GM12873 (cell line): Measurements from ENCODE around the gene NAV1.

Experiments used
- TF ChIP-seq, protein P1 (sequence below): IDR thresholded peaks from 2 replicates; pipeline ENCODE4 v1.5.1; 2012; ENCODE audit warnings: low read depth, mild to moderate bottlenecking, moderate library complexity, low read length, control low read depth; ENCODE audit not compliant: insufficient read depth; ENCODE audit errors: missing control alignments

The NAV1 gene

DNA sequence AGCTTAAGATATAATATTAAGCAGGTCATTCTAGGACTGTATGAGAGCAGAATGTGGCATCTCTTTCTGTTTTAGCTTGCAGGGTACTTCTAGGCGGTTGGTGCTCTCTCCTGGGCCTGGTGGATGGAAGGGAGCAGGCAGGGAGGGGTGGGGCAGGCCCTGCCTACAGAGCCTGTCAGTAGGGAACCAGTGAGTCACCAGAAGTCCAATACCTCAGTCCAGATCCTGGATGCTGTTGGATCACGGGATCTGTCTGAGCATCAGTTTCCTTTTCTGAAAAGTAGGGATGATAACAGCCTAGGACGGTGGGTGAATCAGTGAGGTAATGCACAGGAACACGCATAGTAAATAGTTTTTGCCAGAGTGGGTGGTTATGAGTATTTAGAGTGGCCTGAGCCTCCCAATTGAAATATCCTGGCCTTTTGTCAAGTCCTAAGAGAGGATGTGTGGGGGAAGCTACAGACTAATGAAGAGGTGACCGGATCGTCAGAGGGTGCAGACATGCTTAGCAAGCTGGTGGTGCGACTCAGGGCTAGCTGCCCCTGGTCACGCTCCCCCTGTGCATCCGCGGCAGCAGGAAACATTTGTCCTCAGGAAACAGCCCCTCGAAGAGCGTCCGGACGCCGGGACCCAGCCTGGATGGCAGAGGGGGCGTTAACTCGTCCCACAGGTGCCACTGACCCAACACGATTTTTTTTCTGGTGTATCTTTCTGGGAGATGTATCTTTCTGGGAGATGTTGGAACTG is 23.9 kb downstream of the NAV1 start:
- TF ChIP-seq, protein P1, sequence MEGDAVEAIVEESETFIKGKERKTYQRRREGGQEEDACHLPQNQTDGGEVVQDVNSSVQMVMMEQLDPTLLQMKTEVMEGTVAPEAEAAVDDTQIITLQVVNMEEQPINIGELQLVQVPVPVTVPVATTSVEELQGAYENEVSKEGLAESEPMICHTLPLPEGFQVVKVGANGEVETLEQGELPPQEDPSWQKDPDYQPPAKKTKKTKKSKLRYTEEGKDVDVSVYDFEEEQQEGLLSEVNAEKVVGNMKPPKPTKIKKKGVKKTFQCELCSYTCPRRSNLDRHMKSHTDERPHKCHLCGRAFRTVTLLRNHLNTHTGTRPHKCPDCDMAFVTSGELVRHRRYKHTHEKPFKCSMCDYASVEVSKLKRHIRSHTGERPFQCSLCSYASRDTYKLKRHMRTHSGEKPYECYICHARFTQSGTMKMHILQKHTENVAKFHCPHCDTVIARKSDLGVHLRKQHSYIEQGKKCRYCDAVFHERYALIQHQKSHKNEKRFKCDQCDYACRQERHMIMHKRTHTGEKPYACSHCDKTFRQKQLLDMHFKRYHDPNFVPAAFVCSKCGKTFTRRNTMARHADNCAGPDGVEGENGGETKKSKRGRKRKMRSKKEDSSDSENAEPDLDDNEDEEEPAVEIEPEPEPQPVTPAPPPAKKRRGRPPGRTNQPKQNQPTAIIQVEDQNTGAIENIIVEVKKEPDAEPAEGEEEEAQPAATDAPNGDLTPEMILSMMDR = no peak

DNA sequence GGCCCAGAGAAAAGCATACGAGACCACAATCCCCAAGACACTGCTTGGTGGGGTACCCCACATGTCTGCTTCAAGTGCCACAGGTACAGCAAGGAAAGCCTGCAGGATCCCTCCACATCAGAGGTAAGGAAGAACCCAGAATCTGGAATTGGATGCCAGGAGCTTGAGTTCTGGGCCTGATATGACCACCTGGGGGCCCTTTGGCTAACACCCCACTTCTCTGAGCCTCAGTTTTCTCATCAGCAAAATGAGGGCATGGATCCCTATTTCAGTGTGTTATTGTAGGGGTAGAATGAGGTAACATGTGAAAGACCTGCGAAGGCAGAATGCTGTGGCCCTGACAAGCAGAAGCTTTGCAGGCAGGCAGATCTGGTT is 24.5 kb downstream of the NAV1 start:
- TF ChIP-seq, protein P1 = no peak

DNA sequence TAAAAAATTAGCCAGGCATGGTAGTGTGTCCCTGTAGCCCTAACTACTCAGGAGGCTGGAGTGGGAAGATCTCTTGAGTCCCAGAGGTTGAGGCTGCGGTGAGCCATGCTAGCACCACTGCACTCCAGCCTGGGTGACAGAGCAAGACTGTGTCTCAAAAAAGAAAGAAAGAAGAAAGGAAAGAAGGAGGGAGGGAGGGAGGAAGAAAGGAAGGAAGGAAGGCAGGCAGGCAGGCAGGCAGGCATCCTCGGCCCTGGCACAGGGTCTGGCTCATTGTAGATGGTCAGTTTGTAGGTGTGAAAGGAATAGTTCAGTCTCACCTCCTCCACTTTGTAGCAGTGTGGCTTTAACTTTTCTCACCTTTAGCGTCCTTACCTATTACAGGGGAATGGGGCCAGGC is 25.0 kb downstream of the NAV1 start:
- TF ChIP-seq, protein P1 = no peak

DNA sequence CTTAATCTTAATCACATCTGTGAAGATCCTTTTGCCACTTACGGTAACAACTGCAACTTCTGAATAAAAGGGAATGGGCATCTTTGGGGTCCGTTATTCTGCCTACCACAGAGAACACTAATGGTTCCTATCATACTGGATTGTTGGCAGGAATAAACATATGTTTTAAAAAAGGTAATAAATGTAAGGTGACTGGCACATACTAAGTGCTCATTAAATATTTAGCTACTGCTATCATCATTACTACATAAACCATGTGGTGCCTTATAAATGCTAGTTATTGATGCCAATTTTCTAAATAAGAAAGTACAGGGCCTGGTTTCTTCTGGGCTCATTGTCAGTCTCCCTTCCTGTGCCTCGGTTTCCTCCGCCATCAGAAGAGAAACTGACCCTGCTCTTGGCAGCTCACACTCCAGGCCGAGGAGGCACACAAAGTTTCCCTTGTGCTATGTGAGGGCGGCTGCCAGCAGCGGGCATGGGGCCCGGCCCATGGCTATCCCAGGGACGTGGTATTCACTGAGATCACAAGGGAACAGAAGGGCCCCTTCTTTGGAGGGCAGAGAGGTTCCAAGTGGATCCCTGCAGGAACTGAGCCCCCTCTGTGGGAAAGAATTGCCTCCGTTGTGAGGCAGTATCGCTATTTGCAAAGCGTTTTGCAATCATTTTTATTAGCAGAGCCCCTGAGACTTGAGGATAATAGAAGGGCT is 26.2 kb downstream of the NAV1 start:
- TF ChIP-seq, protein P1 = no peak

DNA sequence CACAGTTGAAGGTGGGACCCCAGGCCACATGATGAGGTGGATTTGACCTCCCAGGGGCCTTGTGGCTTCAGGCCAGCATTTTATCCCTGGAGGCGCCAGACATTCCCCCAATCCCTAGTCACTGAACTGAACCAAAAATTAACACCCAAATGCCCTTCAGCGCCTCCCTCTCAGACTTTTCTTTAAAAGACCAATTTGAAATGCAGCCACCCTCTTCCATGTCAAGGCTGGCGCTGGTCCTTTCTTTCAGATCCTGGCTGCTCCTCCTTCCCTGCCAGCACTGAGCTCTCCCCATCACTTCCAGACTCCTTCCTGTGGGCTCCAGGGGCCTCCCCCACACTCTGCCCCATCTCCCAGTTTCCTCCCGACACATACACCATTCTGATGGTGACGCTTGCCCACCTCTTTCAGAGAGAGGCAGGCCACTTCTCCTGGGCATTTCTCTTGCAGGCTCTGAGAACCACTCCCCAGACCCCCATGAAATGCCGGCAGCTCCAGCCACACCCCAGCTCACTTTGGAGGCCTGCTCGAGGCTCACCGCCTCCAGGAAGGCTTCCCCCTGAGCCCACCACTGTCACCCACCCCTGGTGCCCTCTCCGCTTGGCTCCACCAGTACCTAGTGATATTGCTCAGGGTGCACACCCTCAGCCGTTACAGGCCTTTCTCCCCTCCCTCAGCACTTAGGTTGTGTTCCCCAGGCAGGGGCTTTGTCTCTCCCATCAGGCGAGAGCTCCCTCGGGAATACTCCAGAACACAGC is 27.0 kb downstream of the NAV1 start:
- TF ChIP-seq, protein P1 = no peak

DNA sequence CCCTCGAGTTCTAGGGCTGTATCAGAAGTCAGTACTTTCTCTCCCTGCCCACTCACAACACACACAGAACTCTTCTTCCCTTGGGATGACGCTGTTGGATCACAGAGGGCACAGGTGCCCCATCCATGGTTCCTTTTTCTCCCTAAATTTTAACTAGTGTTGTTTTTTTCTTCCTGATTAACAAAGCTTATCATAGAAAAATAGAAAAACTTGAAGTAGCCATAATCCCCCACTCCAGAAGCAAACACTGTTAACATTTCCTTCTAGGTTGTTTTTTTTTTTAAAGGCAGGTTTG is 27.5 kb downstream of the NAV1 start:
- TF ChIP-seq, protein P1 = no peak
